Right lung (tissue), 5 donors: ENCODE data around the gene ZNF619. TPM values are rescaled to one million over a fixed set of nuclear protein-coding genes. Genes with fewer than 3 reads are reported as not detected.

Experiments used
- DNase-seq, 2 donors: peaks; one replicate each; pipeline ENCODE4 v3.0.0-alpha.2; 2013
- polyA plus RNA-seq, 5 donors: library from polyadenylated mRNA; unstranded; fragments of 120-200 nt; gene quantifications; one replicate each; pipeline versions ENCODE4 v1.2.1 to v1.2.3, GENCODE V29; 2013; ENCODE audit warnings: inconsistent platforms in 1 of 5, low replicate concordance in 1 of 5; ENCODE audit not compliant: insufficient read length in 5 of 5, insufficient read depth in 1 of 5

ZNF619 gene
- polyA plus RNA-seq, 5 donors, result 5.4 to 8.1 (median 7.1) TPM

DNA sequence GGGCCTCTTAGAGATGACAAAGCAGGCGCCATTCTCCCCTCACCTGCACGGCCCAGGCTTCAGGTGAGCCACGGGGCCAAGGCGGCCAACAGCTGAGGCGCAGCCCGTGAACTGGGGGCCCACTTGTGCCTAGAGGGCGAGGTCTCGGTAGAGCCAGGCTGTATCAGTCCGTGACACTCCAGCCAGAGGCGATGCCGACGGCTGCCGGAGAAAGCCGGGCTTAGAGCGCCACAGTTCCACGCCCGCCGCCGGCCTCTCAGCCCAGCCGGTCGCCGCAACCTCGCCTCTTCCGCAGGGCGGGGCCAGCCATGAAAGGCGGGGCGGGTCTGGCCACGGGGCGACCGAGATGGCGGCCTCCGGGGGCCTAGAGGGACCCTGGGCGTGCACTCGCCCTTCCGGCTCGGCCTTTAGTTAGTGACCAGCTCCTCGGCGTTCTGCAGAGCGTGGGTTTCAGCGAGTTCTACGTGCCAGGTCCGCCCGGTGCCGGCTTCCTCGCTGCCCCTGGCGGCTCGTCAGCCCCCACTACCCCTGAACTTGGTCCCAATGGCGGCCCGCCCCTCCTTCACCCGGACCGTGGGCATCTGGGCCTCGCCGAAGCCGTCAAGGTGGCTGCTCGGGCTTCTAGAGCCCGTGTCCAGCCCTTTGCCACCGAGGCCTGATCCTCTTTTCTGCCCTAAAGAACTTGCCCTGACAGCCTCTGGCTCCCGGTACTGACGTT is 47.8 kb downstream of the ZNF619 start, which contains the start of gene ZNF621:
Gene ZNF621 (plus strand): TSS at position 393 of the 718 bp plus-strand sequence. CDS start 881 bp downstream, outside the sequence.
- DNase-seq, result peak; percentile 83 to 84

DNA sequence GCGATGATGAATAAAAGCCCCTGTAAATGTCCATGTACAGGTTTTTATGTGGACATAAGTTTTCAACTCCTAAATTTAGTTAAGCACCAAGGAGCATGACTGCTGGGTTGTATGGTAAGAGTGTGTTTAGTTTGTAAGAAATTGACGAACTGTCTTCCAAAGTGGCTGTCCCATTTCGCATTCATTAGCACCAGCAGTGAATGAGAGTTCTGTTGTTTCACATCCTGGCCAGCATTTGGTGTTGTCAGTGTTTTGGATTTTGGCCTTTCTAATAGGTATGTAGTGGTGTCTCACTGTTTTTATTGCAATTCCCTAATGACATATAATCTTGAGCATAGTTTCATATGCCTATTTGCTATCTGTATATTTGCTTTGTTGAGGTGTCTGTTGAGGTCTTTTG is 51.5 kb downstream of the ZNF619 start:
- DNase-seq, result no peak

DNA sequence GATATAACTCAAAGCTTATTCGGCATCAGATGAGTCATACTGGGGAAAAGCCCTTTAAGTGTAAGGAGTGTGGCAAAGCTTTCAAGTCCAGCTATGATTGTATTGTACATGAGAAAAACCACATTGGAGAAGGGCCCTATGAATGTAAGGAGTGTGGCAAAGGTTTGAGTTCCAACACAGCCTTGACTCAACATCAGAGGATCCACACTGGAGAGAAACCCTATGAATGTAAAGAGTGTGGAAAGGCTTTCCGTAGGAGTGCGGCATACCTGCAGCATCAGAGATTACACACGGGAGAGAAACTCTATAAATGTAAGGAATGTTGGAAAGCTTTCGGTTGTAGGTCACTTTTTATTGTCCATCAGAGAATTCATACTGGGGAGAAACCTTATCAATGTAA is 55.3 kb downstream of the ZNF619 start:
- no peak for DNase-seq

DNA sequence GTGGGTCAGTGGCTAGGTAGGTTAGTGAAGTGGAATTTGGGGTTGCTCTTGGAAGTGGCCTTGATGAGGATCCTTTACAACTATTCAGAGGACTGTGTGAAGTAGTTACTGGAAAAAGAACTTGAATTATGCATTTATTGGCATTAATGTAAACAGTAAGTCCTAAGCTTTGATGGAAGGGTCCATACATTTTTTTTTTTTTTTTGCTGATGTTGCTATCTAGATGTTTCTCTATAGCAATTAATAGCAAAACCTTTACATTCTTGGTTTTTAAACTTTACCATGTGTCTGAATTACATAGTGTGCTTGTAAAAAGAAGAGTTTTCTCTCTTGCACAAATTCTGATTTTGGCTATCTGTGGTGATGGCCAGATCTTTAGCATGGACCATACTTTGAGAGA is 57.4 kb downstream of the ZNF619 start:
- DNase-seq, result no peak

Other genes with a start within 250 kb of the ZNF619 start
- gene EIF1B, start 167.4 kb upstream of the ZNF619 start, polyA plus RNA-seq, result 100 to 1,000 TPM in 4 of 5 donors, 10 to 100 TPM in 1; 97.0 to 112 (median 104) TPM
- gene ENTPD3, start 89.9 kb upstream of the ZNF619 start, polyA plus RNA-seq, result 10 to 100 TPM in 2 of 5 donors, 1 to 10 TPM in 3; 8.3 to 11.3 (median 9.4) TPM
- 1,000 to 10,000 TPM; 1,709 to 2,211 (median 1,799) TPM for gene RPL14, start 19.8 kb upstream of the ZNF619 start, polyA plus RNA-seq
- gene ZNF620, start 28.9 kb downstream of the ZNF619 start, polyA plus RNA-seq, result 1 to 10 TPM; 5.9 to 9.7 (median 9.4) TPM
- gene ZNF621, start 47.8 kb downstream of the ZNF619 start, polyA plus RNA-seq, result 10 to 100 TPM; 22.4 to 36.8 (median 33.7) TPM